T1000 (cell line): ENCODE data around the gene MICU1.
A peak's percentile ranks its signal among the peaks of the same experiment; 100 is the strongest.
"Not testable (repeated sequence)": the region's sequence is repeated elsewhere in the genome, so short reads cannot be mapped to it uniquely, and the experiment has no call there.

Source experiments
- DNase-seq: peaks from one replicate; lab custom pipeline; 2025; ENCODE audit warnings: mixed read lengths; lab: John Stamatoyannopoulos, UW

MICU1 gene

GRCh38 chr10:72503694-72504438 lies 122.0 kb downstream of the MICU1 start:
- DNase-seq = no peak

- no peak for DNase-seq
These were observed 122.6 kb downstream of the MICU1 start for GRCh38 chr10:72503241-72503640.

GRCh38 chr10:72502581-72502980 lies 123.3 kb downstream of the MICU1 start:
- no peak for DNase-seq

GRCh38 chr10:72499701-72500100 lies 126.2 kb downstream of the MICU1 start:
- DNase-seq = no peak

- no peak for DNase-seq
These were observed 134.9 kb downstream of the MICU1 start for GRCh38 chr10:72490951-72491350.

GRCh38 chr10:72487521-72487920 lies 138.4 kb downstream of the MICU1 start:
- DNase-seq = no peak

GRCh38 chr10:72487116-72487515 lies 138.8 kb downstream of the MICU1 start:
- no peak for DNase-seq

GRCh38 chr10:72485701-72486100 lies 140.2 kb downstream of the MICU1 start:
- DNase-seq = no peak

GRCh38 chr10:72484521-72484920 lies 141.4 kb downstream of the MICU1 start:
- DNase-seq = no peak

- no peak for DNase-seq
These were observed 142.4 kb downstream of the MICU1 start for GRCh38 chr10:72483471-72483870.

- DNase-seq = no peak
These were observed 145.0 kb downstream of the MICU1 start for GRCh38 chr10:72480861-72481260.

GRCh38 chr10:72477463-72477862 lies 148.4 kb downstream of the MICU1 start:
- DNase-seq = no peak

GRCh38 chr10:72472306-72472705 lies 153.6 kb downstream of the MICU1 start:
- no peak for DNase-seq

GRCh38 chr10:72470666-72471065 lies 155.2 kb downstream of the MICU1 start:
- no peak for DNase-seq

GRCh38 chr10:72467064-72467463 lies 158.8 kb downstream of the MICU1 start:
- DNase-seq = not testable (repeated sequence)

- DNase-seq = peak; percentile 4
These were observed 159.9 kb downstream of the MICU1 start for GRCh38 chr10:72466018-72466417.

- no peak for DNase-seq
These were observed 161.4 kb downstream of the MICU1 start for GRCh38 chr10:72464438-72464837.

GRCh38 chr10:72462261-72462660 lies 163.6 kb downstream of the MICU1 start:
- no peak for DNase-seq

- DNase-seq = no peak
These were observed 164.8 kb downstream of the MICU1 start for GRCh38 chr10:72461085-72461484.

- no peak for DNase-seq
These were observed 165.5 kb downstream of the MICU1 start for GRCh38 chr10:72460284-72460876.

GRCh38 chr10:72459301-72459700 lies 166.6 kb downstream of the MICU1 start:
- DNase-seq = no peak

GRCh38 chr10:72455889-72456595 lies 169.8 kb downstream of the MICU1 start:
- DNase-seq = no peak

- DNase-seq = no peak
These were observed 175.9 kb downstream of the MICU1 start for GRCh38 chr10:72449941-72450441.
